Measurements from ENCODE around the gene EPC1.

DNA sequence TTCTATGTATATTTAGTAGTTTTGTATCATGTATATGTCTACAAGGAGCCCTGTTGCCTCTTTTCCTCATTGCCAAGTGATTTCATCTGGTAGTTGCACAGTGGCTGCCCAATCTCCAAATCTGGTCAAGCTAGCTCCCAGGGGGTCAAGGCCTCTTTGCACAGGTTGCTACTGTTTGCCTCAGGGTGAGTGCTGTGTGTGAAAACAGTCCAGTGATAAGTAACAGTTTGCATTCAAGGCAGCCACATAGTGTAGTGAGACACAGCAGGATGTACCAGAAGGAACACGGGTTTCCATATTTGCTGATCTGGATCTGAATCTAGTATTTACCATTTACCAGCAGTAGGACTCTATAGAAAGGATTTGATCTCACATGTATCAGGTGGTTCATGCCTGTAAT lies 13.3 kb upstream of the EPC1 start:
- no peak for TF ChIP-seq ZNF626 (tag by site-specific recombination; IDR thresholded peaks at IDR 0.05)
- TF ChIP-seq ZFP37 (tag by site-specific recombination; IDR thresholded peaks at IDR 0.05): no peak
- no peak for TF ChIP-seq ZNF776 (tag by site-specific recombination; IDR thresholded peaks at IDR 0.05; ENCODE audit: borderline replicate concordance)
- no peak for TF ChIP-seq WT1 (tag by site-specific recombination; IDR thresholded peaks at IDR 0.05)
- no peak for TF ChIP-seq CTCF (tag by site-specific recombination; IDR thresholded peaks at IDR 0.05)
- no peak for TF ChIP-seq MZF1 (tag by site-specific recombination; IDR thresholded peaks at IDR 0.05; ENCODE audit: borderline replicate concordance)
- TF ChIP-seq ZNF239 (tag by site-specific recombination; IDR thresholded peaks at IDR 0.05): no peak
- no peak for TF ChIP-seq ZNF707 (tag by site-specific recombination; IDR thresholded peaks at IDR 0.05)
- TF ChIP-seq ZNF292 (tag by site-specific recombination; IDR thresholded peaks at IDR 0.05; ENCODE audit: borderline replicate concordance, low read depth): no peak
